ENCODE results near the gene RPN1. TPM values are rescaled to one million over a fixed set of nuclear protein-coding genes. Genes with fewer than 3 reads are reported as not detected.

The RPN1 gene
- total RNA-seq, 4 donors from 2014 or later, result 87.5 to 185 (median 152) TPM

DNA sequence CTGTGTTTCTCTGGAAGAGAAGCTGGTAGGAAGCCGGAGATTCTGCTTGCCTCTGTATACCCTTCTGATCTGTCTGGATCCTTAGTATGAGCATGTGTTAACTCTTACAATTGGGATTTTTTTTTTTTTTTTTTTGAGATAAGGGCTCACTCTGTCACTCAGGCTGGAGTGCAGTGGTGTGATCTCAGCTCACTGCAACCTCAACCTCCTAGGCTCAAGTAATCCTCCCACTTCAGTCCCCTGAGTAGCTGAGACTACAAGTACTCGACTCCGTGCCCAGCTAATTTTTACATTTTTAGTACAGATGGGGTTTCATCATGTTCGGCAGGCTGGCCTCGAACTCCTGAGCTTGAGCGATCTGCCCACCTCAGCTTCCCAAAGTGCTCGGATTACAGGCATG is 44.5 kb downstream of the RPN1 start:
- Histone ChIP-seq H3K27ac (no peak overlapping the region), H3K9me3 (no peaks in the 10 kb centered on the region)

DNA sequence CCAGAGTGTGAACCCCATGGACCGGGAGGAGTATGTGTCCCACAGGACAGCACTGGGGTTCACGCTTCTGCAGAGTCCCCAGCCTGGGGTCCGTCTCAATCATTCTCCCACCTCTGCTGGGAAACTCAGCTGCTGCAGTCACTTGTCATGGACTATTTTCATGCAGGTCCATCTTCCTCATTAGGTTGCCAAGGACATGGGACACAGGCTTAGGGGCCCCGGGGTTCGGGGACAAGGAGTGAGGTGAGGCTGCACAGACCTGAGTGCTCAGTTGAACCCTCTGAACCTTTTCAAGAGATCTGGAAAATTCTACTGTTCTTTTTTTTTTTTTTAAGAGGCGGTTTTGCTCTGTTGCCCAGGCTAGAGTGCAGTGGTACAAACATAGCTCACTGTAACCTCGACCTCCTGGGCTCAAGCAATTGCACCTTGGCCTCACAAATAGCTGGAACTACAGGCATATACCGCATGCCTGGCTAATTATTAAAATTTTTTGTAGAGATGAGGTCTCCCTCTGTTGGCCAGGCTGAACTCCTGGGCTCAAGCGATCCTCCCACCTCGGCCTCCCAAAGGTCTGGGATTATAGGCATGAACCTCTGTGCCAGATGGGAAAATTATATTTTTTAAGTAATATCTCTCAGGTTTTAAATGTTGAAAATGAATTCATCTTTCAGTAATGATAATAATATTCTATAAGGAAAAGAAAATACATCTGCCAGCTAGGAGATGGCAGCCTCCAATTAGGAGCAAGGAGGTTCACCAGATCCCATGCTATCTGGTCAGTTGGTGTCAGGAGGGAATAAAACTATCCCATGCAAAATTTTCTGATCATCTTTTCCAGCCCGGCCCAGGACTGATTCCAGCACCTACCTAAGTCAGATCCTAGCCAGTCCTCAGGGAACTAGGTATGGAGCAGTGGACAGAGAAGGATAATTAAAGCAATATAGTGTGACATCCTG is 45.2 kb downstream of the RPN1 start:
- Histone ChIP-seq H3K36me3 (no peaks in the 10 kb centered on the region), H3K9me3 (no peaks in the 10 kb centered on the region), H3K4me3 (no peak overlapping the region), H3K4me1 (peaks cover 0 to 10% (median 0%) of the 10 kb centered on the region in 4 donors), H3K27me3 (no peaks in the 10 kb centered on the region), H3K27ac (no peak overlapping the region)
- DNase-seq, result no peak
- TF ChIP-seq POLR2A (IDR thresholded peaks at IDR 0.05), result no peak
- TF ChIP-seq, protein P1, sequence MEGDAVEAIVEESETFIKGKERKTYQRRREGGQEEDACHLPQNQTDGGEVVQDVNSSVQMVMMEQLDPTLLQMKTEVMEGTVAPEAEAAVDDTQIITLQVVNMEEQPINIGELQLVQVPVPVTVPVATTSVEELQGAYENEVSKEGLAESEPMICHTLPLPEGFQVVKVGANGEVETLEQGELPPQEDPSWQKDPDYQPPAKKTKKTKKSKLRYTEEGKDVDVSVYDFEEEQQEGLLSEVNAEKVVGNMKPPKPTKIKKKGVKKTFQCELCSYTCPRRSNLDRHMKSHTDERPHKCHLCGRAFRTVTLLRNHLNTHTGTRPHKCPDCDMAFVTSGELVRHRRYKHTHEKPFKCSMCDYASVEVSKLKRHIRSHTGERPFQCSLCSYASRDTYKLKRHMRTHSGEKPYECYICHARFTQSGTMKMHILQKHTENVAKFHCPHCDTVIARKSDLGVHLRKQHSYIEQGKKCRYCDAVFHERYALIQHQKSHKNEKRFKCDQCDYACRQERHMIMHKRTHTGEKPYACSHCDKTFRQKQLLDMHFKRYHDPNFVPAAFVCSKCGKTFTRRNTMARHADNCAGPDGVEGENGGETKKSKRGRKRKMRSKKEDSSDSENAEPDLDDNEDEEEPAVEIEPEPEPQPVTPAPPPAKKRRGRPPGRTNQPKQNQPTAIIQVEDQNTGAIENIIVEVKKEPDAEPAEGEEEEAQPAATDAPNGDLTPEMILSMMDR (IDR thresholded peaks at IDR 0.05), result no peak

More for the DNA sequence above, 44.5 kb downstream of the RPN1 start:
- no peaks in the 10 kb centered on the region for H3K36me3 ChIP-seq
- DNase-seq, result no peak
- H3K4me3 ChIP-seq, result no peak overlapping the region
- H3K27me3 ChIP-seq, result no peaks in the 10 kb centered on the region
- no peak for TF ChIP-seq POLR2A (IDR thresholded peaks at IDR 0.05)
- TF ChIP-seq, protein P1 (IDR thresholded peaks at IDR 0.05), result no peak
- peaks cover 0 to 10% (median 0%) of the 10 kb centered on the region in 4 donors for H3K4me1 ChIP-seq

DNA sequence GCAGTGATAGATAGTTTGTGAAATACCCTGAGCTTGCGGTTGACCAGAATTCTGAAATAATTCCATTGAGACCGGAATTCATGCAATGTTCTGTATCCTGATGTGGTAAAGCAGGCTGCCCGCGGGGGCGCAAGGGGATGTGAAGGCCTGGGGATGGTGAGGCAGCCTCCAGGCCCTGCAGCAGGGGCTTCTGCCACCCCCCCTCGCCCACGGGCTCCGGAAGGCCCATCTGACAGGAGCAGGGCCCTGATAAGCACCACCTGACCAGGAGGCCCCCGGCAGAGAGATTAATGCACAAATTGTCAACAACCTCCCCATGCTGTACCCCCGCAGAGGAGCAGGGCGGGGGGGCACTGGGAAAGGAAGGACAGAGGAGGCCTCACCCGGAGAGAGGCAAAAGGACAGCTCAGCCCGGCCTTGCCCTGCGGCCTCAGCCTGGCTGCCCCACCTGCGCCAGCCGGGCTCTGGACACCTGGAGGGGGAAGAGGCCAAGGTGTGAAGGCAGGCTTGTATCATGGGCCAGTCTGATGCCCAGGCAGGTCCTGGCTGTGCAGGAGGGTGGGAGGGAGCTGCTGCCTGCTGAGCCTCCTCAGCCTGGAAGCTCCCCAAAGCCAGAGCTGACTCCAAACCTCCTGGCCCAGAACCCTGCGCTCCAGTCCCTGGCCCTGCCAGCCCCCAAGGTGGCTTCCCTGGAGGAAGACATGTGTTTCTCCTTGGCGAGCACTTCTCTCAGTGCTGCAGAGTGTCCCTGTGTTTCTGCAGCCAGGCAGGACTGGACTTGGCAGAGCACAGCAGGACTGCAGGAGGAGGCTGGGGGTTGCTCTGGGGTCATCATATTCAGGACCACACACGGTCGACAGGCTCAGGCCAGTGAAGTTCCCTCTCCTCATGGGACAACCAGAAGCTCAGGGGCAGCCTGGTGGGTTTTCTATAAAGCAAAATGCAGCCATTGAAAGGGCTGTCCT is 46.5 kb downstream of the RPN1 start:
- no peak overlapping the region for H3K4me3 ChIP-seq
- TF ChIP-seq POLR2A (IDR thresholded peaks at IDR 0.05), result no peak
- TF ChIP-seq, protein P1 (IDR thresholded peaks at IDR 0.05), result no peak
- no peaks in the 10 kb centered on the region for H3K9me3 ChIP-seq
- no peaks in the 10 kb centered on the region for H3K27me3 ChIP-seq
- H3K27ac ChIP-seq, result no peak overlapping the region
- peaks cover 0 to 10% (median 0%) of the 10 kb centered on the region in 4 donors for H3K4me1 ChIP-seq
- no peak for DNase-seq
- no peaks in the 10 kb centered on the region for H3K36me3 ChIP-seq

DNA sequence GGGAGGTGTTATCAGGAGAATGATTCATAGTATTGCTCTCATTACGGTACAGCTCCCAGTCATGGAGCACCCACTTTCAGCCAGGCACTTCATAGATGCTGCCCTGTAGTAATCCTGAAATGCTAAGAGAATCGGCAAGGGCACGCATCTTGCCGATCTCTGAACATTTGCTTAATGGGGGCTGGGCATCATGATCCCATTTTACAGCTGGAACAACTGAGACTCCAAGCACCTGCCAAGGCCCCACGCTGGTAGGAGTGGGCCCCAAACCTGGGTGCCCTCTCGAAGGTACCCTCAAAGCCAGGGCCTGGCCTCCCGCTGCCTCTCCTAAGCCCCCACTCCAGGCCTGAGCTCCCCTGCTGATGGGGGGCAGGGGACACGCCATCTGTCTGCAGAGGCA is 47.3 kb downstream of the RPN1 start:
- H3K9me3 ChIP-seq, result no peaks in the 10 kb centered on the region
- H3K4me1 ChIP-seq, result peaks cover 0 to 10% (median 0%) of the 10 kb centered on the region in 4 donors
- H3K36me3 ChIP-seq, result no peaks in the 10 kb centered on the region
- no peak overlapping the region for H3K4me3 ChIP-seq
- H3K27ac ChIP-seq, result no peak overlapping the region
- TF ChIP-seq POLR2A (IDR thresholded peaks at IDR 0.05), result no peak
- TF ChIP-seq, protein P1 (IDR thresholded peaks at IDR 0.05), result no peak
- H3K27me3 ChIP-seq, result no peaks in the 10 kb centered on the region
- no peak for DNase-seq

DNA sequence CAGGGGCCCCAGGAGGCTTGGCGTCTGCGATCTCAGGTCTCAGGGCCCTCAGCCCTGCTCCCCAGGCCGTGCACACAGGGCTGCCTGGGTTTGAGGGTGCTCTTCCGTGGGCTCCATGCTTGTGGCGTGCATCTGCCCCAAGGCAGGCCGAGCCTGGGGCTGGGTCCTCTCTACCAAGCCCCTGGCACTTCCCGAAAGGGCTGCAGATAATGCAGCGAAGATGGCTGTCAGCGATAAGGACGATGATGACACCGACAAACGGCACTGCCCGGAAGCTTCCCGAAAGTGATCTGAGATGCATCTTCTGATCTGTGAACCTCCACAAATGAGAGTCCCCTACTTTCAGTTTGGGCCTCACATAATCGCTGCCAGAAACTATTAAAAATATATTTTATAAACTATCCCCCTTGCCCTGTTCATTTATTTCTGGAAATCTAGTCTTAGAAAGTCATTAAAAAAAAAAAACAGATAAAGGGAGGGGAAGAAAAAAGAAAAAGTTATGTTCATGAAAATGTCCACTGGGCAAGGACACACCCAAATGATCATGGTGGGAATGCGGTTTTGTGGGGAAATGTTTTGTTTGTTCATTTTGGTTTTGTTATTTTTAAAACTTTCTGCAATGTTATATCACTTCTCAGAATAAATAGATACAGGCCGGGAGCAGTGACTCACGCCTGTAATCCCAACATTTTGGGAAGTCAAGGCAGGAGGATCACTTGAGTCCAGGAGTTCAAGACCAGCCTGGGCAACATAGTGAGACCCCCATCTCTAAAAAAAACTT is 51.5 kb downstream of the RPN1 start:
- no peaks in the 10 kb centered on the region for H3K27me3 ChIP-seq
- no peak overlapping the region for H3K27ac ChIP-seq
- TF ChIP-seq, protein P1 (IDR thresholded peaks at IDR 0.05), result no peak
- TF ChIP-seq POLR2A (IDR thresholded peaks at IDR 0.05), result no peak
- no peak for DNase-seq
- no peaks in the 10 kb centered on the region for H3K4me1 ChIP-seq
- H3K9me3 ChIP-seq, result no peaks in the 10 kb centered on the region
- no peak overlapping the region for H3K4me3 ChIP-seq
- H3K36me3 ChIP-seq, result no peaks in the 10 kb centered on the region
